ENCODE measurements around the gene CABLES1.

The CABLES1 gene

DNA sequence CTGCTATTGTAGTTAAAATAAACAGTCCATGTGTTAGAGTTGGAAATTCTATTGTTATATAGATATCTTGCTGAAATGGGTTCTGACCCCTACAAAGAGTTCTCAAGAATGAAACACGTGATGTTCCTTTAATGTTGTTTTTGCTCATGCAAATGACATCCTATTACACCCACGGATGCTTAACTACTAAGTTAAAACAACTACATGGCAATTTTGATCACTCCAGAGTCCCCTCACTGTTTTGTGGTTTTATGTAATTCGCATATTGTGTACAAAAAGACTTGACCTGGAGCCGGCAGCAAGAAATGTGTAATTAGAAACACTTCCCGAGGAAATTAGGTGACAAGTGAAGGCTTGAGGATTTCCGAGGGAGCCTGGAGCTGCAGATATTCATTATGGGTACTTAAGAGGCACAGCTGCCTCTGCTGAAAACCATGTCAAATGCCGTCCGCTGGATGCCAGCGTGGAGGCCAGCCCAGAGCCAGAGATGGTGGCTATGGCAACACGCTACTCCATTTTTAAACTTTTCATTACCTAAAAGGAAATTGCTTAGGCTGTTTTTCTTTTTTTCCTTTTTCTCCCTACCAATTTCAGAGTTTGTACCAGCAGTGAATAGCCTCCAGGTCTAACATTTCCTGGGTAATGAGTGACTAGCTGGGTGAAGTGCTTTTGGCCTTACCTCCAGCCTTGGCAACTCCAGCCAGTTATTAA, 21.0 kb upstream of the CABLES1 start:
- H3K9me3 ChIP-seq (replicated peaks; ENCODE audit: low read length) = no peaks in the 10 kb centered on the region
- H3K36me3 ChIP-seq (ENCODE audit: insufficient read depth, low read length) = no peaks in the 10 kb centered on the region
- no peaks in the 10 kb centered on the region for H3K27me3 ChIP-seq (ENCODE audit: control insufficient read depth, insufficient read depth, low read length)
- peak overlapping the region; percentile 34 for H3K4me2 ChIP-seq (ENCODE audit: low read length)
- H3K4me1 ChIP-seq (ENCODE audit: control insufficient read depth, insufficient read depth, low read length) = peaks cover 28% of the 10 kb centered on the region
- peak overlapping the region; percentile 50 for H3K9ac ChIP-seq (ENCODE audit: low read depth, low read length)
- no peak overlapping the region for H3K4me3 ChIP-seq (ENCODE audit: low read length)

DNA sequence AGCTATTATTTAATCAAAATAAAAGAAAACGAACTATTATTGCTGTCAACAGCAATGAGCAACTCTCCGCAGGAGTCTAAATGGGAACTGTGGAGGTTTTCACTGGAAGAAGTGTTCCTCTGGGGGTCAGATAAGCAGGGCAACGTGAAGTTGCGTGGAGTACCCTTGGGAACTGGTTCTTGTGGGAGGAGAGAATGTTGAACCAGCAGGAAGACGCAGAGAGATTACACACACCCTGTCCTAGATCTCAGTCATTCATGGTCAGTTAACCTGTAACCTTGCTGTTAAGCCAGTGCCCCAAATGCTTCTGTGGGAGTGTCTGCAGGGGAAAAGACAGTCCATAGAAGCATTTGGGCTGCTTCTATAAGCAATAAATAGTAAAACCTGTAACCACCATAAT, 20.4 kb upstream of the CABLES1 start:
- H3K9ac ChIP-seq (ENCODE audit: low read depth, low read length) = peak overlapping the region; percentile 50
- no peaks in the 10 kb centered on the region for H3K36me3 ChIP-seq (ENCODE audit: insufficient read depth, low read length)
- H3K4me1 ChIP-seq (ENCODE audit: control insufficient read depth, insufficient read depth, low read length) = peaks cover 28% of the 10 kb centered on the region
- H3K4me2 ChIP-seq (ENCODE audit: low read length) = peak overlapping the region; percentile 34
- no peaks in the 10 kb centered on the region for H3K27me3 ChIP-seq (ENCODE audit: control insufficient read depth, insufficient read depth, low read length)
- no peak overlapping the region for H3K4me3 ChIP-seq (ENCODE audit: low read length)
- no peaks in the 10 kb centered on the region for H3K9me3 ChIP-seq (replicated peaks; ENCODE audit: low read length)

DNA sequence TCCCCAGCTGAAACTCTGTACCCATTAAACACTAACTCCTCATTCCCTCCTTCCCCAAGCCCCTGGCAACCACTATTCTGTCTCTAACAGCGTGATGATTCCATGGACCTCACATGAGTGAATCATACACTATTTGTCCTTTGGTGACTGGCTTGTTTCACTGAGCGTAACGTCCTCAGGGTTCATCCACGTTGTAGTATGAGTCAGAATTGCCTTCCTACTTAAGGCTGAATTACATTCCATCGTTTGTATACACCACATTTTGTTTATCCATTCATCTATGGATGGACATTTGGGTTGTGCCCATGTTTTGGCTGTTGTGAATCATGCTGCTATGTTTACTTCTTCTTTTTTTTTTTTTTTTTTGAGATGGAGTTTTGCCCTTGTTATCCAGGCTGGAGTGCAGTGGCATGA, 19.6 kb upstream of the CABLES1 start:
- Histone ChIP-seq H3K4me1 (ENCODE audit: control insufficient read depth, insufficient read depth, low read length) (peaks cover 28% of the 10 kb centered on the region), H3K4me3 (ENCODE audit: low read length) (no peak overlapping the region), H3K9ac (ENCODE audit: low read depth, low read length) (peak overlapping the region; percentile 50), H3K27me3 (ENCODE audit: control insufficient read depth, insufficient read depth, low read length) (no peaks in the 10 kb centered on the region), H3K36me3 (ENCODE audit: insufficient read depth, low read length) (no peaks in the 10 kb centered on the region), H3K4me2 (ENCODE audit: low read length) (peak overlapping the region; percentile 26), H3K9me3 (replicated peaks; ENCODE audit: low read length) (no peaks in the 10 kb centered on the region)

DNA sequence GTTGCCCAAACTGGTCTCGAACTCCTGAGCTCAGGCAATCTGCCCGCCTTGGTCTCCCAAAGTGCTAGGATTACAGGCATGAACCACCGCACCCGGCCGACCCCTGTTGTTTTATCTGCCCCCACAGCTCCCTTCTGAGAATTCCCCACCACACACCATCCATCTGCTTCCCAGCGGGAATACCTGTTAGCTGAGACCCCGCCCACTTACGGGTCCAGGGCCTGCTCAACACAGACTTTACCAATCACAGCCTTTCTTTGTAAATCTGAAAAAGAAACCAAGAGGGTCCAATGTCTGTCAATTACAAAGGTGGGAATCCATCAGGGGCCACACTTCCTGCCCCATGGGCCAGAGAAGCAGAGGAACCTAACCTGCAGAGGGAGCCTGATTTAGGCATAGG, 14.2 kb upstream of the CABLES1 start:
- Histone ChIP-seq H3K9ac (ENCODE audit: low read depth, low read length) (no peak overlapping the region), H3K4me2 (ENCODE audit: low read length) (no peak overlapping the region), H3K4me3 (ENCODE audit: low read length) (no peak overlapping the region), H3K9me3 (replicated peaks; ENCODE audit: low read length) (no peaks in the 10 kb centered on the region), H3K4me1 (ENCODE audit: control insufficient read depth, insufficient read depth, low read length) (peaks cover 6% of the 10 kb centered on the region), H3K27me3 (ENCODE audit: control insufficient read depth, insufficient read depth, low read length) (no peaks in the 10 kb centered on the region), H3K36me3 (ENCODE audit: insufficient read depth, low read length) (no peaks in the 10 kb centered on the region)

DNA sequence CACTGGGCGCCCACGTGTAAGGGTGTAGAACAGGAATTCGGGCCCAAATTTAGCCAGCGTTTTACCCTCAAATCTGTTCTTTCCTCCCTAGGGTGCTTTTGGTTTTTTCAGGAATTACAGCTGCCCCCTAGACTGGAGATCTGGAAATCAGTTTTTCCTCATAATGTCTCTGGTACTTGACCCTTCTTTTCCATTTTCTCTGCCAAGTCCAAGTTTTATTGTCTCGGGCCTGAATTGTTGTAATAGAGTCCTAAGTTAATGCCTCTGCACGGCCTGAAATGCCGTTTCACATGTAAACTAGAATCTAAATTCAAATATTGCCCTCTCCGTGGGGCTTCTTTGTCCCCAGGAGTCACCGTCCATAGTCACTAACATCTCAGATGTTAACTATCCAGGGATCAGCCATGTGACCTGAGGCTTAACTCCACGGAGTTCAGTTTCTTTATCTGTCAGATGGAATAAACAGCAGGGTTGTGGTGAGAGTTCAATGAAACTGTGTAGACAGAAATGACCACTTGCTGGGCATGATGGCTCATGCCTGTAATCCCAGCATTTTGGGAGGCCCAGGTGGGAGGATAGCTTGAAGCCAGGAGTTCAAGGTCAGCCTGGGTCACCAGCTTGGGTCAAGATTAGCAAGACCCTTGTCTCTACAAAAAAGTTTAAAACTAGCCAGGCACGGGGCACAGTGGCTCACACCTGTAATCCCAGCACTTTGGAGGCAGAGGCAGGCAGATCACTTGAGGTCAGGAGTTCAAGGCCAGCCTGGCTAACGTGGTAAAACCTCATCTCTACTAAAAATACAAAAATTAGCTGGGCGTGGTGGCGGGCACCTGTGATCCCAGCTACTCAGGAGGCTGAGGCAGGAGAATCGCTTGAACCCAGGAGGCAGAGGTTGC, 12.7 kb upstream of the CABLES1 start:
- no peaks in the 10 kb centered on the region for H3K9me3 ChIP-seq (replicated peaks; ENCODE audit: low read length)
- no peaks in the 10 kb centered on the region for H3K4me1 ChIP-seq (ENCODE audit: control insufficient read depth, insufficient read depth, low read length)
- H3K9ac ChIP-seq (ENCODE audit: low read depth, low read length) = no peak overlapping the region
- no peaks in the 10 kb centered on the region for H3K36me3 ChIP-seq (ENCODE audit: insufficient read depth, low read length)
- no peak overlapping the region for H3K4me3 ChIP-seq (ENCODE audit: low read length)
- H3K27me3 ChIP-seq (ENCODE audit: control insufficient read depth, insufficient read depth, low read length) = no peaks in the 10 kb centered on the region
- no peak overlapping the region for H3K4me2 ChIP-seq (ENCODE audit: low read length)

DNA sequence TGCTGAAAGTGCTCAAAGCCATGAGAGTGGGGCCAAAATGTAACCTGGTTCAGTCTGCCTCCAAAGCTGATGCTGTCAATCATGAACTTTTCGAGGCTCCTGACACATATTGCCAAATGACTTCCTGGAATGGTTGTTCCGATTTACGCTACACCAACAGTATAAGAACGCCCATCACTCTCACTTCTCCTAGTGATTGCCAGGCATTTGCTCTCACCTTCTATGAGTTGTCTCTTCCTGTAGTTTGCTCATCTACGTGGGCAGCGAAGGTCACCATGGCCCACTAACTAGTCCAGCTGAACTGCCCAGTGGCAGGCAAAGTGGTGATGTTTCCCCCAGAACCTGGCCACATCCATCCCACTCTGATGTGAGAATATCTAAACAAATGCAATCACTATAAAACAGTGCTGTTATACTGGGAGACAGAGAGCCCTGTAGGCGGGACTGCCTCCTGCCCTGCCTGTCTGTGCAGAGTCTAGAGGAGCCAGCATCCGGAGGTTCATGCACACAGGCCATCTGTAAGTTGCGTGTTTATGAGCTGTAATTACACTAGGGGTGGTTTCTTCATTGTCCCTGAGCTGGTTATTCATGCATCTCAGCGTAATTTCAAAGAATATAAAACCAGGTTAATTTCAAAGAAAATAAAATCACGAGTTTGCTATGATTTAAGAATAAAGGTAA, 8.8 kb upstream of the CABLES1 start:
- Histone ChIP-seq H3K4me1 (ENCODE audit: control insufficient read depth, insufficient read depth, low read length) (no peaks in the 10 kb centered on the region), H3K27me3 (ENCODE audit: control insufficient read depth, insufficient read depth, low read length) (no peaks in the 10 kb centered on the region), H3K36me3 (ENCODE audit: insufficient read depth, low read length) (no peaks in the 10 kb centered on the region), H3K4me2 (ENCODE audit: low read length) (no peak overlapping the region), H3K9ac (ENCODE audit: low read depth, low read length) (no peak overlapping the region), H3K4me3 (ENCODE audit: low read length) (no peak overlapping the region), H3K9me3 (replicated peaks; ENCODE audit: low read length) (no peaks in the 10 kb centered on the region)

DNA sequence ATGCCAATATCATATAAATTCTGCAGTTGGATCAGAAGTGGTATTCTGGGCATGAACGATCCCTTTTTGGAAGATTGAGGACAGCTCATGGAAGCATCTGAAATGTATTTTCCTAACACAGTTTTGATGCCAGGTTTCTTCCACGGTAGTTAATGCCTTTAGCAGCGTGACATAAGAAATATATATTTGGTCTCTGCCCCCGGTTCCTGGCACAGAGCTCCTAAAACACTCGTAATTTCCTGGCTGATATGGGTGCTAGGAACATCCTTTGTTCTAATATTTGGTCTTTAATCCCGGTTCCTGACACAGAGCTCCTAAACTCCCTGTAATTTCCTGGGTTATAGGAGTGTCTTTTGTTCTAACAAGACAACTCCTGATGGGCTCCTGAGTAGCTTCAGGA, 8.2 kb upstream of the CABLES1 start:
- Histone ChIP-seq H3K27me3 (ENCODE audit: control insufficient read depth, insufficient read depth, low read length) (no peaks in the 10 kb centered on the region), H3K4me2 (ENCODE audit: low read length) (no peak overlapping the region), H3K36me3 (ENCODE audit: insufficient read depth, low read length) (no peaks in the 10 kb centered on the region), H3K9me3 (replicated peaks; ENCODE audit: low read length) (no peaks in the 10 kb centered on the region), H3K9ac (ENCODE audit: low read depth, low read length) (no peak overlapping the region), H3K4me1 (ENCODE audit: control insufficient read depth, insufficient read depth, low read length) (no peaks in the 10 kb centered on the region), H3K4me3 (ENCODE audit: low read length) (no peak overlapping the region)

DNA sequence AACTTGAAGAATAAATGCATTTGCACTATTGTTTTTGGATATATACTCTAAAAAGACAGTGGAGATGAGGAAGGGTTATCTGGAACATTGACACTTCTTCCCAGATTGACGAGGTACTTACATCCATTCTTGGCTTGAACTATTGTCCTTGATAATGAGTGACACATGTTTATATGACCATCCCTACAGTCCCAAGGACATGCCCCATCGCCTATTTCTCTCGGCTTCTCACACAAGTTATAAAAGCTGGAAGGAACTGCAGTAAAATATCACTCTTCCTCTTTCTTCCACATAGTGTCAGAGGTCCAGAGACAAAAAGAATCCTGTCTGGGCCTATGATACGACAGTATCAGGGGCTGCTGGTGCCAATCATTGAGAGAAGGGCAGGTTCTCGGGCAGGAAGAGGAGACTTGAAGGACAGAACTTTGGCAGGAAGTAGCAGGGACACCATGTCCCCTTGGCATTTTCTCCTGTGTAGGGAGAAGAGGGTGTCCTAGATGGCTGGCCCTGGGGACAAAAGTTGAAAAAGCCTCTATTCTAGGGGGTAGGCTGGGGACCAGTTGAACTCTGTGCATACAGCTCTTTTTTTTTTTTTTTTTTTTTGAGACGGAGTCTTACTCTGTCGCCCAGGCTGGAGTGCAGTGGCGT, 5.8 kb upstream of the CABLES1 start:
- Histone ChIP-seq H3K4me2 (ENCODE audit: low read length) (no peak overlapping the region), H3K27me3 (ENCODE audit: control insufficient read depth, insufficient read depth, low read length) (peaks cover under 1% of the 10 kb centered on the region)

DNA sequence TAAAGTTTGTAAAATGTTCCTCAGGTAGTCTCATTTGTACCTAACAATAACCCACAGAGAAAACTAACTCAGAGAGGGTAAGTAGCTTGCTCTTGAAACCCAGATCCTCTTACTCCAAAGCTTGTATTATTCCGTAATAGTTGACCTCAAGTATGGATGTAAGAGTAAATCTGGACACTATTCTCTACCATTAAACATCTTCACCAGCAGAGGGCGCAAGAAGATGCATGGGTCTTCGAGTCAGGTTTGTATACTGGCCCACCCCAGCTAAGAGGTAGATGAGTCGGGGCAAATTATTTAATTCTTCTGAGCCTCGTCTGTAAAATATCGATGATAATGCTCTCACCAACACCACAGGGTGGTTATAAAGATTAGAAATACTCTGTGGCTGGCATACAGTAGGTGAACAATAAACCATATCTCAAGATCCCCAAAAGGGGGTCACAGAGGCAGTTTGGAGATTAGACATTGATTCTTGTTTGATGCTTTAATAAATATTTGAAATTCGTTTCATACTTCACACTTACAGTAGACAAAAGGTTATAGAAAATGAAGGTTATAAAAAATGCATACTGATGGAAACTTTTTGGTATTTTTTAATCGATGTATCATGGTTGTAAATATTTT, 3.5 kb upstream of the CABLES1 start:
- H3K9me3 ChIP-seq (replicated peaks; ENCODE audit: low read length) = no peaks in the 10 kb centered on the region
- H3K4me2 ChIP-seq (ENCODE audit: low read length) = no peak overlapping the region
- peaks cover 5% of the 10 kb centered on the region for H3K4me1 ChIP-seq (ENCODE audit: control insufficient read depth, insufficient read depth, low read length)
- no peak overlapping the region for H3K9ac ChIP-seq (ENCODE audit: low read depth, low read length)
- peaks cover 11% of the 10 kb centered on the region for H3K27me3 ChIP-seq (ENCODE audit: control insufficient read depth, insufficient read depth, low read length)
- no peak overlapping the region for H3K4me3 ChIP-seq (ENCODE audit: low read length)
- H3K36me3 ChIP-seq (ENCODE audit: insufficient read depth, low read length) = no peaks in the 10 kb centered on the region

More for the DNA sequence above, 5.8 kb upstream of the CABLES1 start:
- no peaks in the 10 kb centered on the region for H3K9me3 ChIP-seq (replicated peaks; ENCODE audit: low read length)
- no peaks in the 10 kb centered on the region for H3K4me1 ChIP-seq (ENCODE audit: control insufficient read depth, insufficient read depth, low read length)
- no peaks in the 10 kb centered on the region for H3K36me3 ChIP-seq (ENCODE audit: insufficient read depth, low read length)
- H3K4me3 ChIP-seq (ENCODE audit: low read length) = no peak overlapping the region
- no peak overlapping the region for H3K9ac ChIP-seq (ENCODE audit: low read depth, low read length)

DNA sequence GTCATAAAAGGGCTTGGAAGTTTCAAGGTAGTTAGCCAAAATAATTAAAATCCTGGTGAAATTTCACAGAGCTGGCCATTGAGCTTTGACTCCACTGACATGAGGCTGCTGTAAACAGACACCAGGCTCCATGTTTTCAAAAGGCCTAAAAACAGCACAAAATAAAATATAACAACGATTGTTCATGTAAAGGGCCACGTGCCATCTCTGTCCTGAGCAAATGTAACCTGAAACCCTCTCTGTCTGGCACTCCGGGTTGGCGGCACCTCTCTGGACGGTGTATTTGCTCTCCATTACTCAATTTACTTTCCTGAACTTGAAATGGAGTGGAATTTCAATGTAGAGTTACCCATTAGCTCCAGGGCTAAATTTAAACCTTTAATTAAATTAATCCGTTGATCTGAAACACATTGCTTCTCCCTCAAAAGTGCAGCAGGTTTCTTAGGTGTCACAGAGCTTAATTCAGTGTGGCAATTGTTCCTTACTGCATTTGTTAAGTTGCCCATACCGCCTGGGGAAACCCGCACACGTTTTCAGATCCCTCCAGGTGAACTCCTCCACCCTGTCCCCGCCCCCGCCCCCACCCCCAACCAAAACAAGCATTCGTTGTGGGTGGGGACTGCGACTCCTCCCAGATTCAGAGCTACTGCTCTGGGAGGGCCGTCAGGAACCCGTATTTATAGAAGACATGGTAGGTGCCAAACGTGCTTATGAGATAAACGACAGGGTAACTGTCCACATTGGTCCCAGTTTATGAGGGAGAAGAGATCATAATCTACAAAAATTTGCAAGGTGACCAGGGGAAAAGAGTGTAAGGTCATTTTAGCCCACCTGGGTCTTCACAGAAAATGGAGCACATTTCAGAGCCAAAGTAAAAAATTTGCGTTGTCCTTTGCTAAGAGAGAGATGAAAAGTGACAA, 1.2 kb upstream of the CABLES1 start:
- Histone ChIP-seq H3K9me3 (replicated peaks; ENCODE audit: low read length) (no peaks in the 10 kb centered on the region), H3K4me1 (ENCODE audit: control insufficient read depth, insufficient read depth, low read length) (peaks cover 7% of the 10 kb centered on the region), H3K27me3 (ENCODE audit: control insufficient read depth, insufficient read depth, low read length) (peaks cover 21% of the 10 kb centered on the region), H3K9ac (ENCODE audit: low read depth, low read length) (no peak overlapping the region), H3K4me3 (ENCODE audit: low read length) (no peak overlapping the region), H3K4me2 (ENCODE audit: low read length) (no peak overlapping the region), H3K36me3 (ENCODE audit: insufficient read depth, low read length) (no peaks in the 10 kb centered on the region)

Measured in skeletal muscle satellite cell (primary cell).